IPS-18c (cell line): ENCODE results near the gene CAPN11.

Source experiments
- H3K4me3 ChIP-seq: 2 replicates; pipeline ENCODE4 v1.7.0; 2013; ENCODE audit warnings: low read depth, mild to moderate bottlenecking, low read length, moderate library complexity; ENCODE audit not compliant: insufficient read depth
- H3K9me3 ChIP-seq: one replicate; pipeline ENCODE4 v1.6.1; 2013; ENCODE audit warnings: mild to moderate bottlenecking, low read length, moderate library complexity; ENCODE audit not compliant: control insufficient read depth, insufficient read depth

CAPN11 gene

DNA sequence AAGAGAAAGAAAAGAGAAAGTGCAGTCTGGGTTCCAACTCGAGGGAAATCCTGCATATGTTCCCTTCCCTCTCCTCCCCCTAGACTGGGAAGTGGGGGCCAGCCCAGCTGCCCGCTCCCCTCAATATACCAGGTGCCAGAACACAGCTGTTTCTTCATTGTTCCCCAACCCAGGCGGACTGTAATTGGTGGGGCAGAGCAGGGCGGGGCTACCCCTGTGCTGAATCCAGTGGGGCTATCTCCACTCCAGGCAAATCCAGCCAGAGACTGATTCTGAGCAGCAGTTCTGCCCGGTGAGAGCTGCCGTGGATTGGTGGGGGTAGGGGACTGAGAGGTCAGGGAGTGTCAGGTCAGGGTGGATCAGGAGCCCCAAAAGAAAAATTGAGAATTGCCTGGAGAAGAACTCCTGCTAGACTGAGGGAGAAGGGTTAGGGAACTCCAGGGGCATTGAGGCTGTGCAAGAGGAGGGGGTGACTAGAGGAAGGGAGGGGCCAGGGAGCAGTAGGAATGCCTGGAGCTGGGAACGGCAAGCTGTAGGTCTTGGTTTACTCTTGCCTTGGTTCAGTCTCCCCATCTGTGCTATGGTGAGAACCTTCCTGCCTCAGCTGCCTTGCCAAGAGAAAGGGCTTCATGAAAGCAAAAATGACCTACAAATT, 58.2 kb downstream of the CAPN11 start, which contains the start of gene MYMX:
MYMX (plus strand) TSS at position 250 of the 655 bp plus-strand sequence. CDS start 546 bp downstream, outside the sequence.
- H3K9me3 ChIP-seq, result no peaks in the 10 kb centered on the region

GRCh38 chr6:44217332-44218143, 58.9 kb downstream of the CAPN11 start:
- H3K4me3 ChIP-seq, result peak overlapping the region; percentile 34; the same call in 1 of the 2 replicates

More for the DNA sequence above, 58.2 kb downstream of the CAPN11 start, which contains the start of gene MYMX:
- peak within 1 kb of the TSS; percentile 34; the same call in 1 of the 2 replicates for H3K4me3 ChIP-seq

DNA sequence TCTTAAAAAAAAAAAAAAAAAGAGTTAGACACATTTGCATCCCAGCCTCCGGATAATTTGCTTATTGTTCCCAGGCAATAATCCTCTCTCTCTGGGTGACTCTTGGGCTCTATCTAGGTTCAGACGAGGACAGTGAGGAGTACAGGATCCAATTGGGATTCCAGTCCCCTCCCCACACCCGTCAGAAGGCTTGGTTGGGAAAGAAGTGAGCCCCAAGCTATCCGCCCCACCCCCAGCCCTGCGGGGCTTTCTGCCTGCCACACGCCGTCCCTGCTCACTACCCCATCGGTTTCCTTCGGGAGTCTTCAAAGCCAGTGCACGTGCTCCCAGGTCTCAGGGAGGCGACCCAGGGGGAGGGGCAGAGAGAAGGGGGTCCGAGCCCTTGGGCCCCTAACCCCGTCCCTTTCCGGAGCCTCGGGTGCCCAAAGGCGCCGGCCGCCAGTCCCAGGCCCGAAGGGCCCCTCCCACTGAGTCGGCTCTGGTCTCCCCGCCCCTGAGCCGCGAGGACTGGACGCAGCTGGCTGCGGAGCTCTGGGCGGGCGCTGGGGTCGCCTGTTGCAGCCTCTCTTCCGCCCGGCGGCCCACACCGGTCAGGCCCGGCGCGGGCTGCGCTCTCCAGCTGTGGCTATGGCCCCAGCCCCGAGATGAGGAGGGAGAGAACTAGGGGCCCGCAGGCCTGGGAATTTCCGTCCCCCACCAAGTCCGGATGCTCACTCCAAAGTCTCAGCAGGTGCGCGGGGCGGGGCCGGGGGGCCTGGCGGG, 60.6 kb downstream of the CAPN11 start:
- no peaks in the 10 kb centered on the region for H3K9me3 ChIP-seq
- peak overlapping the region; percentile 32 for H3K4me3 ChIP-seq

More at GRCh38 chr6:44217332-44218143, 58.9 kb downstream of the CAPN11 start:
- no peaks in the 10 kb centered on the region for H3K9me3 ChIP-seq

DNA sequence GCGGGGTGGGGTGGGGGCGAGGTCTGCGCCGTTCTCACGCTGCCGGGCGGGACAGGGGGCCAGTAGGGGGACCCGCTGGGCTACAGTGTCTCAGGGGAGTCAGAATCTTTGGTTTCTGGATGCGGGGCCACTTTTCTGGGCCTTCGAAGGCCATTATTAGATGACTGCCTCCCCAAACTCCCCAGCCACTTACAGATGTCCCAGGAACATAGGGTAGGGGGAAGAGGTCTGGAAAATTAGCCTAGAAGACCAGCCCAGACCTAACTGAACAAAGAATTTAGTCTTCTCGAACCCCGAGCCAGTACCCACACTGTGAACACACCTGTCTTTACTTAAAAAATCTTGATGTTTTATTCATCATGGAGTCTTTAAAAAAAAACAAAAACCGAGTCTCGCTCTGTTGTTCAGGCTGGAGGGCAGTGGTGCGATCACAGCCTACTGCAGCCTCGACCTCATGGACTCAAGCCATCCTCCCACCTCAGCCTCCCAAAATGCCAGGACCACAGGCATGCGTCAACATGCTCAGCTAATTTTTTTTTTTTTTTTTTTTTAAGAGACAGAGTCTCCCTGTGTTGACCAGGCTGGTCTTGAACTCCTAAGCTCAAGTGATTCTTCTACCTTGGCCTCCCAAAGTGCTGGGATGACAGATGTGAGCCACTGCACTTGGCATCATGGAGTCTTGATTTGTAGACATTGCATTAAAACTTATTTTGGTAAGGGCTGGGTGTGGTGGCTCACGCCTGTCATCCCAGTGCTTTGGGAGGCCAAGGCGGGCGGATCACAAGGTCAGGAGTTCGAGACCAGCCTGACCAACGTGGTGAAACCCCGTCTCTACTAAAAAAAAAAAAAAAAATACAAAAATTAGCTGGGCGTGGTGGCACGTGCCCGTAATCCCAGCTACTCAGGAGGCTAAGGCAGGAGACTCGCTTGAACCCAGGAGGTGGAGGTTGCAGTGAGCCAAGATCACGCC, 61.5 kb downstream of the CAPN11 start:
- Histone ChIP-seq H3K4me3 (peak overlapping the region; percentile 28; the same call in 1 of the 2 replicates), H3K9me3 (no peaks in the 10 kb centered on the region)

- H3K4me3 ChIP-seq, result no peak overlapping the region
- H3K9me3 ChIP-seq, result no peaks in the 10 kb centered on the region
These were observed 62.3 kb downstream of the CAPN11 start for GRCh38 chr6:44220913-44221290.

GRCh38 chr6:44221291-44221960, 62.8 kb downstream of the CAPN11 start:
- Histone ChIP-seq H3K9me3 (no peaks in the 10 kb centered on the region), H3K4me3 (no peak overlapping the region)

DNA sequence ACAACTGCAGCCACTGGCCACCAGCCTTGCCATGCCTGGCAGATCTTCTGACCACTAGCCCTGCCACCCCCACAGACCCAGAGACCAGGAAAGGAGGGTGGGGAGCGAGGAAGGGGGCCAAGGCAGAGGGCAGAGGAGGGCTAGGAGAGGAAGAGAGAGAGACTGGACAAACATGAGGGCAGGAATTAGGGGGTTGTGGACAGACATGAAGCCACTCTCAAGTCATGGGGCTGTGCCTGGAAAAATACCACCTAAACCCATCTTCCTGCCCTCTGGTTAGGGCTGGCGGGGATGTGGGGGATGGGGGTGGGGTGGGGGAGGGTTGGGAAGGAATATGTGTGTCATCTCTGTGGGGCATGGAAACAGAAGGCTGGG, 63.3 kb downstream of the CAPN11 start:
- Histone ChIP-seq H3K4me3 (no peak overlapping the region), H3K9me3 (no peaks in the 10 kb centered on the region)

DNA sequence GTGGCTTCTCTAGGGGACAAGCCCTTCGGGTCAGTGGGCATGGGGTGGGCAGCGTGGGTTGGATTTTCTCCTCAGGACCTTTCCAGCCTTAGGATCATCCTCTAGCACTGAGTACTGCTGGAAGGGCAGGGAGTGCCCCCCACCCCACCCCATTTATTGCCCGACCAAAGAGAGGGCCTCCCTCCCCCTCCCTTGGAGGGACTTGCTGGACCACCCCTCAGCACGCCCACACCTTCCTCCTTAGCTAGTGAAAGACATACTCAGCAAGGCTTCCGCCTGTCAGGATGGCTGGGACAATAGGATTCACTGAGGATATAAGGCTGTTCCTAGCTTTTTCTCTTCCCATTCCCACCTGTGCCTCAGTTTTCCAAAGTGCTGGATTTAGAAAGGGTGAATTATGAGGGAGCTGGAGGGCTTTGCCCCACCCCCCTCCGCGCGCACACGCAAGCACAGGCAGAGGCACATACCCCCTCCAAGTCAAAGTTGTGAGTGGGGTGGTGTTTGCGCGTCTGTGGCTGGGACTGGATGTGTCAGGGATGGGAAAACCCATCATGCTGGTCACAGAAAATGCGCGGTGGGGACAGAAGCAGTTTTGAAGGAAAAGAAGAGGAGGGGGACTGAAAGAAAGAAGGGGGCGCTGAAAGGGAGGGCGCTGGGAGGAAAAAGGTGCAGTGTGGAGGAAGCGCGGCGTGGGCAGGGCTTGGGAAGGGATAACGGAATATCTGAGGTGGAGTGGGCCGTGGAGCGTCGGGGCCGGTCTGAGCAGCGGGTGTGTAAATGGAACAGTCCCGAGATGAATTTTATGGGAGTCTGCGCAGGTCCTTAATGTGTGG, 64.1 kb downstream of the CAPN11 start:
- H3K9me3 ChIP-seq, result no peaks in the 10 kb centered on the region
- peak overlapping the region; percentile 46 for H3K4me3 ChIP-seq

- H3K9me3 ChIP-seq, result no peaks in the 10 kb centered on the region
- H3K4me3 ChIP-seq, result peak within 1 kb of the TSS; percentile 46
These were observed 64.9 kb downstream of the CAPN11 start, which contains the start of gene SLC29A1 for GRCh38 chr6:44223319-44224028. SLC29A1 (plus strand) TSS chr6:44223595; CDS start chr6:44227314, 3,719 bp downstream.

DNA sequence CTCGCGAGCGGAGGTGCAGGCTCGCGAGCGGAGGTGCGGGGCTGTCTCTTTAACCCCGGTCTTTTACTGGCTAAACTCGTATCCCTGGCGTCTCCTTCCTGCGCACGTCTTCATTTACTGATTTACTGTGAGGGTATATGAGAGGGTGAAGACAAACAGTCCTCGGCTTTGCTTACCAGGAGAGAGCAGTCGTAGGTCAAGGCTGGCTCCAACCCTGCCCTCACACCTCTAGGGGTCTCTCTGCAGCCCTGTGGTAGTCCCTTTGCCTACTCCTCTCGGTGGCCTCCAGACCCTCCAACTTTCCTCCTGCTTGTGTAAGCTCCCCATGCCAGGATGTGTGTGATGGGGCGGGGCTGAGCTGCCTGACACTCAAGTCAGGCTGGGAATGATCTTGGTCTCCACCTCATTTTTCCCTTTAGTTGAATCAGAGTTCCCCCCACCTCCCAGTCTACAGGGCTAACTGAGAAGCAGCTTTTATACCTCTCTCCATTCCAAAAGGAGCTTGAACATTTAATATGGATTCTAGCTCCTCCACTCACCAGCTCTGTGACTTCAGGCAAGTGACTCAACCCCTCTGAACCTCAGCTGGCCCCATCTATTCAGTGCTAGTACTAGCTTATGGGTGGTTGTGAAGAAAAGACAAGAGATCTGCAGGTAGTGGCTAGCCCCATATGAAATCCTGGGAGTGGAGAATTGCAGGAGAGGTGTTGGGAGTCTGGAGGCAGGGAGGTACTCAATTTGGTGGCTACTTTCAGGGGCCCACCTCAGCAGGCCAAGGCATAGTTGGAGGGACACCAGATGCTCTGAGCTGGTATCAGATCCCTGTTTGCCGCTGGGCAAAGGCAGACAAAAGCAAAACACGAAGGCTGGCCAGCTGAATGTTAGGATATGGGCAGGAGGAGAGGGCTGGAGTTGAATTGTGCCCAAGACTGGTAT, 65.7 kb downstream of the CAPN11 start:
- Histone ChIP-seq H3K9me3 (no peaks in the 10 kb centered on the region), H3K4me3 (peak overlapping the region; percentile 43)

DNA sequence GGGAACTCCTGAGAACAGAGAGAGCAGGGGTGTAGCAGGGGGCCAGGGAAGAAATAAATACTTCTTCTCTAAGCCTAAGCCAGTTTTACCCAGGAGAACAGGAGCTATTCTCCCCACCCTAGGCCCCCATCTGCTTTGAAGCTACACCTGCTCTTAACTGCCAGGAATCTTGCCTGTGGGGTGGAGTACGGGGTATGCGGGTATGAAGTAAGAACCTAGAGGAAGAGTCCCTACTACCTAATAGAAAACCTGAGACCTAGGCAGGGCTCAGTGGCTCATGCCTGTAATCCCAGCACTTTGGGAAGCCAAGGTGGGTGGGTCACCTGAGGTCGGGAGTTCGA, 66.3 kb downstream of the CAPN11 start:
- H3K9me3 ChIP-seq, result no peaks in the 10 kb centered on the region
- peak overlapping the region; percentile 43 for H3K4me3 ChIP-seq

GRCh38 chr6:44225579-44226325, 67.1 kb downstream of the CAPN11 start:
- Histone ChIP-seq H3K9me3 (no peaks in the 10 kb centered on the region), H3K4me3 (peak overlapping the region; percentile 20; the same call in 1 of the 2 replicates)
